HCT116 (cell line): Measurements from ENCODE around the gene SCFD2. TPM values are rescaled to one million over a fixed set of nuclear protein-coding genes. Genes with fewer than 3 reads are reported as not detected.

ENCODE experiments used
- ATAC-seq: fragments of 200-7000 bp; cut with Tn5 transposase; 2 replicates; pipeline ENCODE4 v1.9.1; 2020; ENCODE audit warnings: mild to moderate bottlenecking, moderate library complexity
- BruUV-seq: library from RNA; stranded (reverse); fragments of 400-500 nt; replicated peaks from 2 replicates; lab custom pipeline; 2021; lab: Mats Ljungman, UMichigan
- CTCF ChIA-PET: fragments of 300-600 bp; sonication (Branson Sonifier 250); formaldehyde crosslinking; loops from one replicate; lab custom pipeline; 2021; ENCODE audit warnings: antibody characterized with exemption; lab: Charles Lee
- POLR2A ChIA-PET: fragments of 300-600, 350-600 bp; sonication (Branson Sonifier 250); formaldehyde crosslinking; loops from one replicate; lab custom pipeline; 2021; ENCODE audit warnings: antibody characterized with exemption; lab: Charles Lee
- RAD21 ChIA-PET, 2 experiments: fragments of 300-600 bp; sonication (Branson Sonifier 250); formaldehyde crosslinking; loops; one replicate each; lab custom pipeline; 2023; ENCODE audit warnings: low total read pairs in 2 of 2; ENCODE audit not compliant: uncharacterized antibody in 2 of 2, unreplicated experiment in 2 of 2, low non-redundant PET in 1 of 2; lab: Charles Lee
- DNase-seq: peaks from one replicate; pipeline ENCODE4 v3.0.0-alpha.2; 2010; ENCODE audit warnings: low read depth, low spot score
- H2AFZ ChIP-seq: fragments of 200-600 bp; shearing (Covaris generic), sonication (generic); 2 replicates; pipeline ENCODE4 v1.6.1; 2017; ENCODE audit warnings: low read depth, mixed run types, mixed read lengths, antibody characterized with exemption, low read length; ENCODE audit not compliant: poor library complexity, severe bottlenecking
- H3K27ac ChIP-seq: 2 replicates; pipeline ENCODE4 v1.5.1; 2012; ENCODE audit warnings: low read depth, low read length
- H3K27me3 ChIP-seq: fragments of 200-600 bp; sonication (generic); 2 replicates; pipeline ENCODE4 v1.6.1; 2016; ENCODE audit warnings: mixed run types, low read length, mixed read lengths; ENCODE audit not compliant: insufficient read depth
- H3K36me3 ChIP-seq, 2 experiments: fragments of 200-500 bp in 1 of 2; fragments of 200-600 bp in 1 of 2; sonication (Bioruptor generic) in 1 of 2; sonication (generic) in 1 of 2; 2 replicates each; pipeline versions ENCODE4 v1.5.1 to v1.6.1; 2014 to 2016; ENCODE audit warnings: low read length in 2 of 2, inconsistent platforms in 1 of 2, mixed read lengths in 1 of 2, mixed run types in 1 of 2; ENCODE audit not compliant: insufficient read depth in 2 of 2, control insufficient read depth in 1 of 2
- H3K4me1 ChIP-seq, 2 experiments: fragments of 200-600 bp in 1 of 2; sonication (generic) in 1 of 2; 2 replicates each; pipeline versions ENCODE4 v1.5.1 to v1.6.1; 2012 to 2017; ENCODE audit warnings: low read length in 2 of 2, inconsistent platforms in 1 of 2, mild to moderate bottlenecking in 1 of 2, mixed read lengths in 1 of 2, mixed run types in 1 of 2, moderate library complexity in 1 of 2; ENCODE audit not compliant: insufficient read depth in 2 of 2, control insufficient read depth in 1 of 2
- H3K4me2 ChIP-seq: fragments of 200-600 bp; sonication (generic); 2 replicates; pipeline ENCODE4 v1.6.1; 2017; ENCODE audit warnings: mixed run types, low read length, mixed read lengths
- H3K4me3 ChIP-seq, 2 experiments: fragments of 200-600 bp in 1 of 2; sonication (generic) in 1 of 2; replicated peaks in 1 of 2; 2 replicates each; pipeline ENCODE4 v1.5.1; 2011 to 2016; ENCODE audit warnings: low read length in 2 of 2, control low read depth in 1 of 2, low read depth in 1 of 2, mild to moderate bottlenecking in 1 of 2, mixed read lengths in 1 of 2, mixed run types in 1 of 2
- H3K79me2 ChIP-seq: fragments of 200-600 bp; sonication (generic); 2 replicates; pipeline ENCODE4 v1.6.1; 2017; ENCODE audit warnings: mild to moderate bottlenecking, mixed run types, low read length, moderate library complexity, mixed read lengths; ENCODE audit not compliant: insufficient read depth
- H3K9ac ChIP-seq: fragments of 200-600 bp; sonication (generic); 2 replicates; pipeline ENCODE4 v1.6.1; 2016; ENCODE audit warnings: low read length, mixed read lengths
- H3K9me2 ChIP-seq: fragments of 200-600 bp; sonication (generic), shearing (Covaris generic); 2 replicates; pipeline ENCODE4 v1.6.1; 2017; ENCODE audit warnings: mixed run types, mild to moderate bottlenecking, moderate library complexity; ENCODE audit not compliant: insufficient read depth
- H3K9me3 ChIP-seq, 2 experiments: fragments of 200-500 bp in 1 of 2; fragments of 200-600 bp in 1 of 2; sonication (Bioruptor generic) in 1 of 2; sonication (generic) in 1 of 2; 2 replicates each; pipeline ENCODE4 v1.6.1; 2014 to 2017; ENCODE audit warnings: low read length in 2 of 2, mixed read lengths in 2 of 2, inconsistent platforms in 1 of 2, low read depth in 1 of 2, mild to moderate bottlenecking in 1 of 2, mixed run types in 1 of 2, moderate library complexity in 1 of 2; ENCODE audit not compliant: control insufficient read depth in 1 of 2, insufficient read depth in 1 of 2
- H4K20me1 ChIP-seq: fragments of 200-600 bp; sonication (generic), shearing (Covaris generic); 2 replicates; pipeline ENCODE4 v1.6.1; 2017; ENCODE audit warnings: mixed run types, mild to moderate bottlenecking, moderate library complexity; ENCODE audit not compliant: insufficient read depth
- CBX3 ChIP-seq: IDR thresholded peaks from 2 replicates; pipeline ENCODE4 v1.6.1; 2012; ENCODE audit warnings: low read depth
- CEBPB ChIP-seq: IDR thresholded peaks from 2 replicates; pipeline ENCODE4 v1.6.1; 2012; ENCODE audit warnings: low read depth
- EZH2phosphoT487 ChIP-seq: fragments of 200-600 bp; IDR thresholded peaks from 2 replicates; pipeline ENCODE4 v1.6.1; 2018; ENCODE audit warnings: antibody characterized with exemption, borderline replicate concordance
- RAD21 ChIP-seq: IDR thresholded peaks from 2 replicates; pipeline ENCODE4 v1.6.1; 2012; ENCODE audit warnings: low read depth, mild to moderate bottlenecking
- SIN3A ChIP-seq: IDR thresholded peaks from 2 replicates; pipeline ENCODE4 v1.6.1; 2012; ENCODE audit warnings: low read depth
- SRF ChIP-seq: IDR thresholded peaks from 2 replicates; pipeline ENCODE4 v1.6.1; 2012; ENCODE audit warnings: low read depth
- YY1 ChIP-seq: IDR thresholded peaks from 2 replicates; pipeline ENCODE4 v1.6.1; 2011; ENCODE audit warnings: low read length, low read depth, moderate library complexity, mild to moderate bottlenecking; ENCODE audit not compliant: insufficient replicate concordance; ENCODE audit errors: extremely low read depth
- ZFX ChIP-seq: fragments of 450-650 bp; IDR thresholded peaks from 2 replicates; pipeline ENCODE4 v1.6.1; 2017
- ZNF274 ChIP-seq: fragments of 200-500 bp; sonication (Bioruptor generic); IDR thresholded peaks from 2 replicates; pipeline ENCODE4 v1.6.1; 2014; ENCODE audit warnings: mild to moderate bottlenecking, low read depth, low read length, inconsistent platforms
- intact Hi-C: fragments of 100-400 bp; cut with micrococcal nuclease; formaldehyde crosslinking; loops from 2 replicates; pipeline ENCODE4 v1.10.0; 2022
- total RNA-seq: library from RNA; stranded (reverse); gene quantifications from one replicate; pipeline ENCODE4 v1.2.1, GENCODE V29; 2021; ENCODE audit not compliant: unreplicated experiment
- TF ChIP-seq, protein P1 (sequence below): IDR thresholded peaks from 2 replicates; pipeline ENCODE4 v1.6.1; 2012; ENCODE audit warnings: low read depth

The SCFD2 gene
- total RNA-seq, 1 experiment from 2014 or later: 13.6 TPM

GRCh38 chr4:52919461-52919860 lies 446.4 kb downstream of the SCFD2 start:
- no peak overlapping the region for H3K4me3 ChIP-seq
- no peaks in the 10 kb centered on the region for H3K9me3 ChIP-seq
- ChIA-PET RAD21 (no interaction called here), POLR2A (no interaction called here), CTCF (interaction anchor here (0.8 kb wide), 1 partner anchor 8 kb away, joined by 5 read pairs; no protein-coding TSS in a partner anchor)
- H4K20me1 ChIP-seq: no peaks in the 10 kb centered on the region
- H3K9me2 ChIP-seq: no peaks in the 10 kb centered on the region
- no peak overlapping the region for H2AFZ ChIP-seq
- no peaks in the 10 kb centered on the region for H3K27me3 ChIP-seq
- no peak overlapping the region for H3K27ac ChIP-seq
- ATAC-seq (no peak), DNase-seq (no peak)
- H3K4me2 ChIP-seq: no peak overlapping the region
- H3K79me2 ChIP-seq: no peaks in the 10 kb centered on the region
- no peaks in the 10 kb centered on the region for H3K4me1 ChIP-seq
- H3K36me3 ChIP-seq: no peaks in the 10 kb centered on the region
- intact Hi-C loops: no loop called here
- no TSS peak for BruUV-seq
- H3K9ac ChIP-seq: no peak overlapping the region
- no peak for TF ChIP-seq ZFX
- TF ChIP-seq SIN3A: no peak
- TF ChIP-seq ZNF274: no peak
- TF ChIP-seq CEBPB: no peak
- no peak for TF ChIP-seq RAD21
- TF ChIP-seq SRF: no peak
- no peak for TF ChIP-seq CBX3
- no peak for TF ChIP-seq EZH2phosphoT487
- no peak for TF ChIP-seq YY1
- TF ChIP-seq, protein P1, sequence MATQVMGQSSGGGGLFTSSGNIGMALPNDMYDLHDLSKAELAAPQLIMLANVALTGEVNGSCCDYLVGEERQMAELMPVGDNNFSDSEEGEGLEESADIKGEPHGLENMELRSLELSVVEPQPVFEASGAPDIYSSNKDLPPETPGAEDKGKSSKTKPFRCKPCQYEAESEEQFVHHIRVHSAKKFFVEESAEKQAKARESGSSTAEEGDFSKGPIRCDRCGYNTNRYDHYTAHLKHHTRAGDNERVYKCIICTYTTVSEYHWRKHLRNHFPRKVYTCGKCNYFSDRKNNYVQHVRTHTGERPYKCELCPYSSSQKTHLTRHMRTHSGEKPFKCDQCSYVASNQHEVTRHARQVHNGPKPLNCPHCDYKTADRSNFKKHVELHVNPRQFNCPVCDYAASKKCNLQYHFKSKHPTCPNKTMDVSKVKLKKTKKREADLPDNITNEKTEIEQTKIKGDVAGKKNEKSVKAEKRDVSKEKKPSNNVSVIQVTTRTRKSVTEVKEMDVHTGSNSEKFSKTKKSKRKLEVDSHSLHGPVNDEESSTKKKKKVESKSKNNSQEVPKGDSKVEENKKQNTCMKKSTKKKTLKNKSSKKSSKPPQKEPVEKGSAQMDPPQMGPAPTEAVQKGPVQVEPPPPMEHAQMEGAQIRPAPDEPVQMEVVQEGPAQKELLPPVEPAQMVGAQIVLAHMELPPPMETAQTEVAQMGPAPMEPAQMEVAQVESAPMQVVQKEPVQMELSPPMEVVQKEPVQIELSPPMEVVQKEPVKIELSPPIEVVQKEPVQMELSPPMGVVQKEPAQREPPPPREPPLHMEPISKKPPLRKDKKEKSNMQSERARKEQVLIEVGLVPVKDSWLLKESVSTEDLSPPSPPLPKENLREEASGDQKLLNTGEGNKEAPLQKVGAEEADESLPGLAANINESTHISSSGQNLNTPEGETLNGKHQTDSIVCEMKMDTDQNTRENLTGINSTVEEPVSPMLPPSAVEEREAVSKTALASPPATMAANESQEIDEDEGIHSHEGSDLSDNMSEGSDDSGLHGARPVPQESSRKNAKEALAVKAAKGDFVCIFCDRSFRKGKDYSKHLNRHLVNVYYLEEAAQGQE: no peak
